HEK293 (cell line): Measurements from ENCODE around the gene NXN.

Experiments
- GLIS2 ChIP-seq: fragments of 450-650 bp; formaldehyde crosslinking; IDR thresholded peaks from 2 replicates; pipeline ENCODE4 v1.5.1; 2016; ENCODE audit warnings: missing biosample characterization, missing genetic modification characterization
- OVOL3 ChIP-seq: fragments of 450-650 bp; formaldehyde crosslinking; IDR thresholded peaks from 2 replicates; pipeline ENCODE4 v1.5.1; 2016; ENCODE audit warnings: missing biosample characterization, missing genetic modification characterization
- PATZ1 ChIP-seq: fragments of 450-650 bp; formaldehyde crosslinking; IDR thresholded peaks from 2 replicates; pipeline ENCODE4 v1.5.1; 2016; ENCODE audit warnings: missing biosample characterization, missing genetic modification characterization
- PBX3 ChIP-seq: sonication (generic); formaldehyde crosslinking; IDR thresholded peaks from 2 replicates; pipeline ENCODE4 v1.8.1; 2022; ENCODE audit warnings: mild to moderate bottlenecking, moderate library complexity, missing genetic modification reagents
- SCRT1 ChIP-seq: fragments of 450-650 bp; formaldehyde crosslinking; IDR thresholded peaks from 2 replicates; pipeline ENCODE4 v1.5.1; 2016; ENCODE audit warnings: missing biosample characterization, missing genetic modification characterization, borderline replicate concordance
- ZBTB49 ChIP-seq: fragments of 450-650 bp; formaldehyde crosslinking; IDR thresholded peaks from 2 replicates; pipeline ENCODE4 v1.5.1; 2016; ENCODE audit warnings: missing biosample characterization, missing genetic modification characterization, low read depth
- ZNF112 ChIP-seq: fragments of 450-650 bp; formaldehyde crosslinking; IDR thresholded peaks from 2 replicates; pipeline ENCODE4 v1.5.0; 2017; ENCODE audit warnings: missing biosample characterization, missing genetic modification characterization
- ZNF121 ChIP-seq: fragments of 450-650 bp; formaldehyde crosslinking; IDR thresholded peaks from 2 replicates; pipeline ENCODE4 v1.5.1; 2016; ENCODE audit warnings: missing biosample characterization, missing genetic modification characterization
- ZNF133 ChIP-seq: fragments of 450-650 bp; formaldehyde crosslinking; IDR thresholded peaks from 2 replicates; pipeline ENCODE4 v1.5.1; 2016; ENCODE audit warnings: missing biosample characterization, missing genetic modification characterization
- ZNF148 ChIP-seq: fragments of 450-650 bp; formaldehyde crosslinking; IDR thresholded peaks from 2 replicates; pipeline ENCODE4 v1.5.0; 2017; ENCODE audit warnings: missing biosample characterization, missing genetic modification characterization, borderline replicate concordance
- ZNF18 ChIP-seq: fragments of 450-650 bp; formaldehyde crosslinking; IDR thresholded peaks from 2 replicates; pipeline ENCODE4 v1.5.1; 2016; ENCODE audit warnings: missing biosample characterization, missing genetic modification characterization
- ZNF394 ChIP-seq: fragments of 450-650 bp; formaldehyde crosslinking; IDR thresholded peaks from 2 replicates; pipeline ENCODE4 v1.5.1; 2016; ENCODE audit warnings: missing biosample characterization, missing genetic modification characterization, mild to moderate bottlenecking, moderate library complexity, borderline replicate concordance
- ZNF488 ChIP-seq: fragments of 450-650 bp; formaldehyde crosslinking; IDR thresholded peaks from 2 replicates; pipeline ENCODE4 v1.5.1; 2016; ENCODE audit warnings: missing biosample characterization, missing genetic modification characterization
- ZNF558 ChIP-seq: fragments of 450-650 bp; formaldehyde crosslinking; IDR thresholded peaks from 2 replicates; pipeline ENCODE4 v1.5.1; 2016; ENCODE audit warnings: missing biosample characterization, missing genetic modification characterization
- ZNF626 ChIP-seq: fragments of 450-650 bp; sonication (Bioruptor Pico); formaldehyde crosslinking; IDR thresholded peaks from 2 replicates; pipeline ENCODE4 v1.5.1; 2018; ENCODE audit warnings: missing biosample characterization, missing genetic modification characterization, inconsistent platforms
- ZNF692 ChIP-seq: fragments of 450-650 bp; formaldehyde crosslinking; IDR thresholded peaks from 2 replicates; pipeline ENCODE4 v1.5.1; 2016; ENCODE audit warnings: missing biosample characterization, missing genetic modification characterization
- ZNF777 ChIP-seq: fragments of 450-650 bp; formaldehyde crosslinking; IDR thresholded peaks from 2 replicates; pipeline ENCODE4 v1.5.1; 2017; ENCODE audit warnings: missing biosample characterization, missing genetic modification characterization, borderline replicate concordance
- ZSCAN30 ChIP-seq: fragments of 450-650 bp; IDR thresholded peaks from 2 replicates; pipeline ENCODE4 v1.5.1; 2018; ENCODE audit warnings: missing biosample characterization, mild to moderate bottlenecking, missing genetic modification characterization, moderate library complexity

The NXN gene

GRCh38 chr17:879546-880442, 99.8 kb downstream of the NXN start (continued):
- TF ChIP-seq ZNF394 (tag by site-specific recombination): no peak
- no peak; the same call in 1 of the 2 replicates for TF ChIP-seq GLIS2 (tag by site-specific recombination)
- no peak for TF ChIP-seq ZNF148 (tag by site-specific recombination)
- no peak for TF ChIP-seq ZNF112 (tag by site-specific recombination)
- no peak for TF ChIP-seq ZNF692 (tag by site-specific recombination)
- no peak for TF ChIP-seq ZNF133
- no peak for TF ChIP-seq ZNF558 (tag by site-specific recombination)
- TF ChIP-seq ZSCAN30: no peak
- TF ChIP-seq ZNF18 (tag by site-specific recombination): no peak
- TF ChIP-seq PATZ1 (tag by site-specific recombination): no peak; the same call in 1 of the 2 replicates
- no peak for TF ChIP-seq ZNF777 (tag by site-specific recombination)
- no peak for TF ChIP-seq ZNF121 (tag by site-specific recombination)
- TF ChIP-seq ZNF488 (tag by site-specific recombination): no peak
- TF ChIP-seq OVOL3 (tag by site-specific recombination): no peak
- no peak for TF ChIP-seq SCRT1 (tag by site-specific recombination)
- TF ChIP-seq PBX3: no peak
- TF ChIP-seq ZNF626 (tag by site-specific recombination): no peak
- TF ChIP-seq ZBTB49: no peak
